T-helper 17 cell (primary cell): ENCODE measurements around the gene TTPAL. TPM values are rescaled to one million over a fixed set of nuclear protein-coding genes. Genes with fewer than 3 reads are reported as not detected.
A peak's percentile ranks its signal among the peaks of the same experiment; 100 is the strongest.
"Not testable (repeated sequence)": the region's sequence is repeated elsewhere in the genome, so short reads cannot be mapped to it uniquely, and the experiment has no call there.

Experiments used
- ATAC-seq: fragments of 150-1000 bp; cut with Tn5 transposase; 2 replicates; pipeline ENCODE4 v1.10.0; 2021; ENCODE audit warnings: mild to moderate bottlenecking, moderate library complexity
- DNase-seq, 3 donors: peaks; one replicate each; pipeline versions ENCODE4 v3.0.0 to v3.0.0-alpha.2; 2020 to 2021
- H3K9me3 ChIP-seq: one replicate; pipeline ENCODE4 v1.7.0; 2013; ENCODE audit warnings: low read length, mild to moderate bottlenecking; ENCODE audit not compliant: control insufficient read depth, poor library complexity, severe bottlenecking
- H3K27ac Mint-ChIP-seq: one replicate; pipeline ENCODE4 v1.8.0; 2022; ENCODE audit warnings: mild to moderate bottlenecking, moderate library complexity, mixed read lengths
- H3K27me3 Mint-ChIP-seq: one replicate; pipeline ENCODE4 v1.8.0; 2022; ENCODE audit warnings: mixed read lengths
- H3K36me3 Mint-ChIP-seq: one replicate; pipeline ENCODE4 v1.8.0; 2022; ENCODE audit warnings: low read depth, mixed read lengths
- H3K4me1 Mint-ChIP-seq: one replicate; pipeline ENCODE4 v1.8.0; 2022; ENCODE audit warnings: mild to moderate bottlenecking, mixed read lengths
- H3K4me3 Mint-ChIP-seq: one replicate; pipeline ENCODE4 v1.8.0; 2022; ENCODE audit warnings: mild to moderate bottlenecking, moderate library complexity, mixed read lengths
- total RNA-seq, 4 donors: library from RNA in 2 of 4; stranded (reverse) in 2 of 4; gene quantifications; one replicate each; pipeline ENCODE4 v1.2.3 and lab custom pipeline; 2022 to 2026

TTPAL gene
- total RNA-seq, 2 donors from 2014 or later = 11.1 to 11.7 TPM

DNA sequence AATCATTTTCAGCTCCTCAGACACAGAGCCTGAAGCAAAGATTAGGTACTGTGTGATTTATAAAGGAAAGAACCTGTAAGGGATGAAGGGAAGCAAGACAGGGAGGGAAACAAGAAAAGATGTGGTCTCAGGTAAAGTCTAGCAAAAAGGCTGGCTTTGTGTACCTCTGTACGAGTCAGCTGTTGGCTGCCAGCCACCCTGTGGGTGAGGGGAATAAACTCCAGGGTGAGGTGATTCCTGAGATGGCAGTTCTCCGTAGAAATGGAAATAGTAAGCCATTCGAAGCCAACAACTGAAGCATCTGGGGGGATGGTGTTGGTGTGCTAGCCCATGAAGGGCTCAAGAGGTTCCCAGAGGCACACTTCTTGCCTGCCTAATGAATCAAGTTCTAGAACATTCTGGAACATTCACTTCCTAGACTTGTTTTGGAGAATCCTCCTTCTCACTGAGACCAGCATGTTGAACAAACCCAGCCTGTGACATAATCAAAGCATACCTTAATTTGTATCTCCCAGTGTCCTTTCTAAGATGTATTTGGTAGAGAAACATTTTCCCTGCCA lies 10.6 kb upstream of the TTPAL start:
- DNase-seq (no peak), ATAC-seq (no peak)
- no peaks in the 10 kb centered on the region for H3K9me3 ChIP-seq
- Mint-ChIP-seq H3K27ac (no peak overlapping the region), H3K36me3 (no peaks in the 10 kb centered on the region), H3K4me3 (no peak overlapping the region), H3K27me3 (no peaks in the 10 kb centered on the region), H3K4me1 (no peaks in the 10 kb centered on the region)

DNA sequence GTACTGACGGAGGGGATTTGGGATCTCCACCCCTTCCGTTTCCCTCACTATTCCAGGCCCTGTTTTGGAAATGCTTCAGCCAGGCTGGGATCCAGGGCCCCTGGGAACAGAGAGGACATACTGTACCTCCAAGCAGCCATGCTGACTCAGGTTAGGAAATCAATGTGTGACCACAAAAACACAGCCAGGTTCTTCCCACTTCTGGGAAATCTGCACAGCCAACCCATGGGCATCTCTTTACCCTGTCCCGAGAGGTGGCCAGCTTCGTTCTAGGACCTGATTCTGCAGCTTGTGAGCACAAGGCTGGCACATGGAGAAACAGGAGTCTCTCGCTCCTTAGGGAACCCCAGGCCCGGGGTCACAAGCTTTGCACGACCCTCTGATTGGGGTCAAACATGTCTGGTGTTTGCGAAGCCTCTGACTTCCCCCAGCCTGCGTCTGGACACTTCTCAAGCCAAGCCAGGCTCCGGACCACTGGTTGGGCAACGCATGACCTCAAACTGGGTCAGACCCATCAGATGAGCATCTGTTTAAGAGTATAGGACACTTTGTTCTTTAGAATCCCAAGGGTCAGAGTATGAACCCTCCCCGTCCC lies 8.3 kb upstream of the TTPAL start:
- DNase-seq (no peak), ATAC-seq (no peak)
- no peaks in the 10 kb centered on the region for H3K9me3 ChIP-seq
- Mint-ChIP-seq H3K27me3 (no peaks in the 10 kb centered on the region), H3K27ac (no peak overlapping the region), H3K4me3 (no peak overlapping the region), H3K4me1 (no peaks in the 10 kb centered on the region), H3K36me3 (no peaks in the 10 kb centered on the region)

DNA sequence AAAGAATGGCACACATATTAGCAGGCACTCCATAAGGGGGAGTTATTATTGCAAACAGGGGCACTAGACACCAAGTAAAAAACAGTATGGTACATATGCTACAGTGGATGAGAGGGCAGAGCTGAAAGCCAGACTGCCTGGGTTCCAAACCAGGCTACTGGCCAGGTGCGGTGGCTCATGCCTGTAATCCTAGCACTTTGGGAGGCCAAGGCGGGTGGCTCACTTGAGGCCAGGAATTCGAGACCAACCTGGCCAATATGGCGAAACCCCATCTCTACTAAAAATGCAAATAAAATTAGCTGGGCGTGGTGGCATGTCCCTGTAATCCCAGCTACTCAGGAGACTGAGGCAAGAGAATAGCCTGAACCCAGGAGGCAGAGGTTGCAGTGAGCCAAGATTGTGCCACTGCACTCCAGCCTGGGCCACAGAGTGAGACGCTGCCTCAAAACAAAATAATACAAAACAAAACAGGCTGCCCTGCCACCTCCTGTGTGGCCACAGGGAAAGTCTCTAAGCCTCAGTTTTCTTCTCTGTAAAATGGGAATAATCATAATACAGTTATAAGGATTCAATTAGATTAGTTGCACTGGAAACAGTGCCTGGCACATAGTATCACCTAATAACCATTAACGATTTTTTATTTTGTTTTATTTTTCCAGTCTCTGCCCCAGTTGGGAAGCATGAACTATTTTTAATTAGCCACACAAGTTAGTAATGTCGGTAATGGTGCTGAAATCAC lies 7.5 kb upstream of the TTPAL start:
- no peaks in the 10 kb centered on the region for H3K4me1 Mint-ChIP-seq
- no peak for ATAC-seq
- no peaks in the 10 kb centered on the region for H3K27me3 Mint-ChIP-seq
- no peak overlapping the region for H3K27ac Mint-ChIP-seq
- DNase-seq = no peak
- H3K9me3 ChIP-seq = no peaks in the 10 kb centered on the region
- H3K4me3 Mint-ChIP-seq = no peak overlapping the region
- H3K36me3 Mint-ChIP-seq = no peaks in the 10 kb centered on the region

DNA sequence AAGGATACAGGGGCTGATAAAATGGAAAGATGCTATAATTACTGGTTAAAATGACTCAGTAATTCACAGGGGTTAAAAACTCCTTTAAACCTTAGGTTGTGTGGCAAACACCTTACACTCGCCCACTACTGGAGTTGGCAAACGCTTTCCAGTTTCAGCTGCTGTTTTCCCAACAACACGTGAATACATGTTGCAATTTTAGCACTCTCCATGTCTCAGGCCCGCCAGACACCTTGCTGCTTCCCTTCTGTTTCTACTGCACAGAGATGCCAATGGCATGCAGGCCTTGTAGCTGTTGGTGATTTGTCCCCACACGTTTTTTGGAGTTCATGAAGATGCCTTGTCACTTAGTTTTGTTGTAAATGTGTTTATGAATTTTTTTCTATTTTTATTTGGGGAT lies 5.3 kb upstream of the TTPAL start:
- Mint-ChIP-seq H3K36me3 (no peaks in the 10 kb centered on the region), H3K27ac (no peak overlapping the region), H3K27me3 (no peaks in the 10 kb centered on the region), H3K4me3 (no peak overlapping the region), H3K4me1 (peaks cover 4% of the 10 kb centered on the region)
- ATAC-seq = no peak
- no peak for DNase-seq
- H3K9me3 ChIP-seq = no peaks in the 10 kb centered on the region

DNA sequence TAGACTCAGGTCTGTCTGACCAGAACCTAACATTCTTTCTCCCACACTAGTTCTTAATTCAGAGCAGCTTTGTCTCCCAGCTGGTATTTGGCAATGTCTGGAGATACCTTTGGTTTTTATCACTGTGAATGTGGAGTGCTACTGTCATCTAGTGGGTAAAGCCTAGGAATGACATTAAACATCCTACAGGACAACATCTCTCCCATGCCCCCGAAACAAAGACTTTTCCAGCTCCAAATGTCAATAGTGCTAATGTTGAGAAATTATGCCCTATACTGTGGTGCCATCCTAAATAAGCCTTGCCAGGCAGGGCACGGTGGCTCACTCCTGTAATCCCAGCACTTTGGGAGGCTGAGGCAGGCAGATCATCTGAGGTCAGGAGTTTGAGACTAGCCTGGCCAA lies 4.2 kb upstream of the TTPAL start:
- Mint-ChIP-seq H3K36me3 (no peaks in the 10 kb centered on the region), H3K27me3 (no peaks in the 10 kb centered on the region), H3K4me1 (peaks cover 15% of the 10 kb centered on the region), H3K27ac (no peak overlapping the region), H3K4me3 (no peak overlapping the region)
- no peaks in the 10 kb centered on the region for H3K9me3 ChIP-seq
- no peak for DNase-seq
- ATAC-seq = no peak

DNA sequence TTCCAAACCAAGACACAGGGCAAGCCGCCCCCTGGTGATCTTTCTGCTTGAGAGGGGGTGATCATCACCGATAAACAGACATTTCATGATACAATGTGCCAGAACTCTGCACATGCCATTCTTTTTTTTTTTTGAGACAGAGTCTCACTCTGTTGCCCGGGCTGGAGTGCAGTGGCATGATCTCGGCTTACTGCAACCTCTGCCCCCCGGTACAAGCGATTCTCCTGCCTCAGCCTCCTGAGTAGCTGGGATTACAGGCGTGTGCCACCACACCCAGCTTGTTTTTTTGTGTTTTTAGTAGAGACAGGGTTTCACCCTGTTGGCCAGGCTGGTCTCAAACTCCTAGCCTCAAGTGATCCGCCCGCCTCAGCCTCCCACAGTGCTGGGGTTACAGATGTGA lies 3.4 kb upstream of the TTPAL start:
- not testable (repeated sequence) for DNase-seq, ATAC-seq, H3K27ac Mint-ChIP-seq, H3K9me3 ChIP-seq, H3K4me3 Mint-ChIP-seq, H3K36me3 Mint-ChIP-seq, H3K27me3 Mint-ChIP-seq
- peaks cover 23% of the 10 kb centered on the region for H3K4me1 Mint-ChIP-seq

DNA sequence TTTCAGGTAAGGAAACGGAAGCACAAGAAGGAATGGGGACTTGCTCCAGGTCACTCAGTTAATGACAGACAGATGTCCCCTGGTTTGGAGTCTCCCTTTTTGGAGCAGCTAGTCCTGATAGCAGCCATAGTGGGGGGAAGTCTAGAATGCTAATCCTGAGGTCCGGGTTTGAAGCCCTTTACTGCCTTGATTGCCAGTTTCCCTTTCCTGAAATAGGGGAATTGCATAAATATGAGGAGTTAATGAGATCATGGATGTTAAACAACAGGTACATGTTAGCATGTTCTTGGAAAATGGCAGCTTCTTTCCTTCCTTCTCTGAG lies 341 bp upstream of the TTPAL start:
- Mint-ChIP-seq H3K4me1 (peaks cover 25% of the 10 kb centered on the region), H3K27me3 (no peaks in the 10 kb centered on the region), H3K4me3 (peak overlapping the region; percentile 96), H3K27ac (peak overlapping the region; percentile 93), H3K36me3 (no peaks in the 10 kb centered on the region)
- DNase-seq (no peak), ATAC-seq (no peak)
- no peaks in the 10 kb centered on the region for H3K9me3 ChIP-seq

DNA sequence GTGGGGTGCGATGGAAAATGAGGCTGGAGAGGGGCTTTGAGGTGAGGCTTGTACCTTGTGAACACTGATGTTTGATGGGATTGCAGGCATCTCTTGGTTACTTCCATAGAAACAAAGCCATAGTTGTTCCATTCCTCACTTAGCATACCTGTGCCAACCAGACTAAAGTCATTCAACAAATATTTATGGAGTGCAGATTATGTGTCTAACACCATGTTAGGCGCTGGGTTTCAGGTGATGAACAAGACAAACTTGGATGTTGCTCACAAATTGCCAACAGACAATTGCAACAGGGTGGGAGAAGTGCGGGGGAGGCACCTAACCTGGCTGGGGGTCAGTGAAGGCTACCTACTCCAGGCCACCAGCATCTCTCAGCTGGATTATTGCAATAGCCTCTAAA lies 1.5 kb downstream of the TTPAL start:
- peak overlapping the region; percentile 15 for H3K4me3 Mint-ChIP-seq
- H3K27me3 Mint-ChIP-seq = no peaks in the 10 kb centered on the region
- no peaks in the 10 kb centered on the region for H3K36me3 Mint-ChIP-seq
- peaks cover 25% of the 10 kb centered on the region for H3K4me1 Mint-ChIP-seq
- ATAC-seq = no peak
- H3K9me3 ChIP-seq = no peaks in the 10 kb centered on the region
- no peak for DNase-seq
- peak overlapping the region; percentile 93 for H3K27ac Mint-ChIP-seq

DNA sequence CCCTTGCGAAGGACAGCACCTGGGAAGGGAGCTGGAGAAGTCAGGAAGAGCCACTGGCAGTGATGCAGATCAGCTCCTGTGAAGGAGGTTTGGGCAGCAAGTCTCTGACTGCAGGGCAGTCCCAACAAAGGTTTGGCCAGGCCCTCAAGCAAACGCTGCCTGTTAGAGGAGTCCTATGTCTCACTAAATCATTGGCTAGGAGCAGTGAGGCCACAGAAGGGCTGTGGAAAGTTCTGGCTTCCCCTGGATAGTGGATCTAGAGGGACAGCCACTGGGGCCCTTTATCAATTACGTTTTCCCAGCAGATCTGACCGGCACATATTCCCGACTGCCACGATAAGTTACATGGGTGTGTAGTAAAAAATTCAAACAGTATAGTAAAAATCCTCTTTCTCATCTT lies 2.5 kb downstream of the TTPAL start:
- Mint-ChIP-seq H3K27me3 (no peaks in the 10 kb centered on the region), H3K27ac (peak overlapping the region; percentile 14), H3K4me1 (peaks cover 25% of the 10 kb centered on the region), H3K4me3 (no peak overlapping the region), H3K36me3 (no peaks in the 10 kb centered on the region)
- DNase-seq (no peak), ATAC-seq (no peak)
- H3K9me3 ChIP-seq = no peaks in the 10 kb centered on the region

DNA sequence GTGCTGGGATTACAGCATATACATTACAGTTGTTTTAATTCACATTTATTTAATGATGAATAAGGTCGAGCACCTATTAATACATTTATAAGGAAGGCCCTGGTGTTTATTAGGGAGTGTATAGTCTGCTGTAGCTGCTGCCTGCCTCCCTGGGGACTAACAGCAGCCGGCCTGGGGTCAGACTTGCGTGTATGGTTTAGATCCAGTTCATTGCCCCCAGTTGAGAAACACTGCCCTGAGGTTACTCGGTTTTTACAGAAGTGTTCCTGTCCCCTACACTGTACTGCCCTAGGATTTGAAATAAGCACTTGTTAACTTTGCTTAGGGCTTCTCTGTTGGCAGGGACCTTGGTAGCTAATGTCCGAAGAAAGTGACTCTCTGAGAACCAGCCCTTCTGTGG lies 4.0 kb downstream of the TTPAL start:
- DNase-seq (no peak), ATAC-seq (no peak)
- no peaks in the 10 kb centered on the region for H3K9me3 ChIP-seq
- no peak overlapping the region for H3K4me3 Mint-ChIP-seq
- H3K27ac Mint-ChIP-seq = no peak overlapping the region
- no peaks in the 10 kb centered on the region for H3K36me3 Mint-ChIP-seq
- H3K27me3 Mint-ChIP-seq = no peaks in the 10 kb centered on the region
- H3K4me1 Mint-ChIP-seq = peaks cover 25% of the 10 kb centered on the region

DNA sequence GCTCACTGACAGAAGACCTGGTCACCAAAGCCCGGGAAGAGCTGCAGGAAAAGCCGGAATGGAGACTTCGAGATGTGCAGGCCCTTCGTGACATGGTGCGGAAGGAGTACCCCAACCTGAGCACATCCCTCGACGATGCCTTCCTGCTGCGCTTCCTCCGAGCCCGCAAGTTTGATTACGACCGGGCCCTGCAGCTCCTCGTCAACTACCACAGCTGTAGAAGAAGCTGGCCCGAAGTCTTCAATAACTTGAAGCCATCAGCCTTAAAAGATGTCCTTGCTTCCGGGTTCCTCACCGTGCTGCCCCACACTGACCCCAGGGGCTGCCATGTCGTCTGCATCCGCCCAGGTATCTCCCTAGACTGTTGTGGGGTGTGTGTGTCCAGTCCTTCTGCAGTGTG lies 4.4 kb downstream of the TTPAL start:
- no peak overlapping the region for H3K4me3 Mint-ChIP-seq
- no peak overlapping the region for H3K27ac Mint-ChIP-seq
- ATAC-seq (no peak), DNase-seq (no peak)
- H3K9me3 ChIP-seq = no peaks in the 10 kb centered on the region
- H3K36me3 Mint-ChIP-seq = no peaks in the 10 kb centered on the region
- no peaks in the 10 kb centered on the region for H3K27me3 Mint-ChIP-seq
- H3K4me1 Mint-ChIP-seq = peaks cover 23% of the 10 kb centered on the region

DNA sequence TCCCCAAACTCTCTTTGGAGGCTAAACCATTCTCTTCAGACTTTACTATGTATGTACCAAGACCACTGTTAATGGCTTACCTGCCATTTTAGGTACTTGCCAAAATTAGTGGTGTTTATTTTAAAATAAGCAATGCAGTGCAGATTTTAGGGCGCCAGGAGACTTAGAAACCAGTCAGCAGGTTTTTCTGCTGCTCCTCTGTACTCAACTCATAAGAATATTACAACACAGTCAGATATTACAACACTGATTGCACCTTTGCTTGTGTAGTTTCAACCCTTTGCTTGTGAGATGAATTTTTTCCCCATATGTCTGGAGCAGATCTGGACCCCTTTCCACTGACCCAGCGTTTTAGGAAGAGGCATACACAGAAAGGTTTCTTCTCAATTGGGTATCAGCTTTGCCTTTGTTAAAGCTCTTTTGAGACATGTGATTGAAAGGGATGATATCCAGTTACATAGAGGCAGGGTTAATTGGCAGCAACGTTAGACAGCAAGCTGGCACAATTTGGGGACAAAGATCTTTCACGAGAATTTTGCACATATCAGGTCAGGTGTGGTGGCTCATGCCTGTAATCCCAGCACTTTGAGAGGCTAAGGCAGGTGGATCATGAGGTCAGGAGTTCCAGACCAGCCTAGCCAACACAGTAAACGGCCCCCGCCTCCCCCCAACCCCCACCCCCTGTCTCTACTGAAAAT lies 6.2 kb downstream of the TTPAL start:
- H3K9me3 ChIP-seq = no peaks in the 10 kb centered on the region
- peaks cover 6% of the 10 kb centered on the region for H3K4me1 Mint-ChIP-seq
- H3K27ac Mint-ChIP-seq = no peak overlapping the region
- H3K4me3 Mint-ChIP-seq = no peak overlapping the region
- no peaks in the 10 kb centered on the region for H3K36me3 Mint-ChIP-seq
- no peaks in the 10 kb centered on the region for H3K27me3 Mint-ChIP-seq
- ATAC-seq (no peak), DNase-seq (no peak)

DNA sequence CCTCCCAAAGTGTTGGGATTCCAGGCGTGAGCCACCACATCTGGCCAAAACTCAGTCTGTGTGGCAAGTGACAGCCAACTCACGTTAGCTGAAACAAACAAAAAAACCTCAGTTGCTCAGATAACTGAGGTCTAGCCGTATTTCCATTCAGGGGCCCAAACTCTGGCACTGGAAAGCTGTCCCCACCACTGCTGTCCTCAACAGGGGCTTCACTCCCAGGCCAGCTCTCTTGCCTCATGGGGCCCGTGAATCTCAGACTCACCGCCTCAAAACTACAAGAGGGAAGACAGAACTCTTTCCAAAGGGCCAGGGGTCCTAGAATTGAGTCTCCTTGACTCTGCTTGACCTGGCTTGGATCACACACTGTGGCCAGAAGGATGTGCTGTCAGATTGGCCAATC lies 7.4 kb downstream of the TTPAL start:
- Mint-ChIP-seq H3K27me3 (no peaks in the 10 kb centered on the region), H3K36me3 (no peaks in the 10 kb centered on the region)
- no peak for ATAC-seq

More for the DNA sequence above, 7.4 kb downstream of the TTPAL start:
- no peak overlapping the region for H3K4me3 Mint-ChIP-seq
- H3K27ac Mint-ChIP-seq = no peak overlapping the region
- no peaks in the 10 kb centered on the region for H3K4me1 Mint-ChIP-seq
- DNase-seq = no peak
- H3K9me3 ChIP-seq = no peaks in the 10 kb centered on the region
